Activated CD4-positive, CD25-positive, alpha-beta regulatory T cell (primary cell): ENCODE results near the gene FBXL16.

Experiments
- DNase-seq, 4 experiments: peaks; one replicate each; lab custom pipeline; 2025; lab: John Stamatoyannopoulos, UW

Gene FBXL16

GRCh38 chr16:689175-689897, 16.3 kb downstream of the FBXL16 start:
- no peak for DNase-seq

- no peak for DNase-seq
Measured at GRCh38 chr16:687499-687898, 18.1 kb downstream of the FBXL16 start.

- no peak for DNase-seq
Measured at GRCh38 chr16:686459-687260, 18.9 kb downstream of the FBXL16 start.

- no peak for DNase-seq
Measured at GRCh38 chr16:685967-686366, 19.6 kb downstream of the FBXL16 start.

GRCh38 chr16:684961-685696, 20.5 kb downstream of the FBXL16 start:
- DNase-seq: no peak

GRCh38 chr16:684071-684794, 21.4 kb downstream of the FBXL16 start, which contains the start of gene JMJD8:
Gene JMJD8, minus strand, starts transcription at chr16:684334. Its CDS starts 15 bp downstream, at chr16:684319.
- peak; percentile 89 to 95 (median 94) for DNase-seq

GRCh38 chr16:683396-684070, 22.1 kb downstream of the FBXL16 start:
- DNase-seq: no peak

- no peak for DNase-seq
Measured at GRCh38 chr16:682493-683395, 22.9 kb downstream of the FBXL16 start.

- no peak for DNase-seq
Measured at GRCh38 chr16:681746-682427, 23.7 kb downstream of the FBXL16 start.

- DNase-seq: no peak
Measured at GRCh38 chr16:680967-681745, 24.4 kb downstream of the FBXL16 start.

- DNase-seq: no peak
Measured at GRCh38 chr16:680625-680945, 25.0 kb downstream of the FBXL16 start.

GRCh38 chr16:679814-680624, 25.6 kb downstream of the FBXL16 start, which contains the start of gene STUB1:
Gene STUB1, plus strand, starts transcription at chr16:680410. Its CDS starts 116 bp downstream, at chr16:680526.
- DNase-seq: peak; percentile 89 to 95 (median 94)

- no peak for DNase-seq
Measured at GRCh38 chr16:678858-679813, 26.5 kb downstream of the FBXL16 start.

GRCh38 chr16:678209-678857, 27.3 kb downstream of the FBXL16 start:
- DNase-seq: no peak

- no peak for DNase-seq
Measured at GRCh38 chr16:677316-678190, 28.0 kb downstream of the FBXL16 start.
